HG03060 (cell line): ENCODE data around the gene PRCP.
"Not testable (repeated sequence)": the region's sequence is repeated elsewhere in the genome, so short reads cannot be mapped to it uniquely, and the experiment has no call there.

Source experiments
- ATAC-seq: cut with Tn5 transposase; IDR thresholded peaks from one replicate; pipeline ENCODE4 v1.9.1; 2021; ENCODE audit warnings: low read depth, moderate number of reproducible peaks; ENCODE audit not compliant: unreplicated experiment

Gene PRCP

DNA sequence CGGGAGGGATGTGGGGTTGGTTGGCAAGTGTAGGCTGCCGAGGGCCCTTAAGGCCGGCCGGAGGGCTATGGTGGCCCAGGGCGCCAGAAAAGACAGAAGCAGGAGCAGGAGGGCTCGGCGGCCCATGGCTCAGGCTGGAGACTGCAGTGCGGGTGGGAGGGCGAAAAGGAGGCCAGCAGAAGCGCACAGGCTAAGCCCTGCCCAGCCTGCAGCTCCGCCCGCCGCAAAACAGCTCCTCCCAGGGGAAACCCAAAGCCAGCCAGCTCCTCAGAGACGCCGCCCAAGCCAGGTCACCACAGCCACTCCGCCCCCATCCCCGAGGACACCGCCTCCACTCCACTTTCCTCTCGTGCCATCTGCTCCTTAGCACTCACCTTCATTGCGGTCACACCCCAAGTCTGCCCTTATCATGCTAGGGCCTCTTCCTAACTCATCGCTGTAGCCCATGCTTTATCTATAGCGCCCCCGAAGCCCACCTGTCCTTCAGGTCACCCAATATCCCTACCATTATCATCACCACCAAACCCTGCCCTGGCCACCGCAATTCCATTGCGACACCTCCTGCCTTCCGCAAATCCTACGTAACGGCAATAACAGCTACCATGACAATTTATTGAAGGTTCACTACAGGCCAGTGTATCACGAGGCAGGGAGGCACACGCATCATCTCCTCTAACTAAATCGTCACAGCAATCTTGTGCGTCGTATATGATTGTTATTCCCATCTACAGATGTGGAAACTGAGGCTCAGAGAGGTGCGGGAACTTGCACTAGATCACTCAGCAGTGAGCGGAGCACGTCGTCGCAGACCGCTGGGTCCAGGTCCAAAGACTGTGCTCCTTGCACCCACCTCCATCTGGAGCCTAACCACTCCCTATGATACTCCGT is at the start of gene PRCP:
TSS of gene PRCP (minus strand) at position 154 of the 888 bp plus-strand sequence. CDS start at position 126, 28 bp downstream.
- ATAC-seq = peak; percentile 64

GRCh38 chr11:82949352-82949751 is 49.1 kb upstream of the PRCP start:
- ATAC-seq = no peak

DNA sequence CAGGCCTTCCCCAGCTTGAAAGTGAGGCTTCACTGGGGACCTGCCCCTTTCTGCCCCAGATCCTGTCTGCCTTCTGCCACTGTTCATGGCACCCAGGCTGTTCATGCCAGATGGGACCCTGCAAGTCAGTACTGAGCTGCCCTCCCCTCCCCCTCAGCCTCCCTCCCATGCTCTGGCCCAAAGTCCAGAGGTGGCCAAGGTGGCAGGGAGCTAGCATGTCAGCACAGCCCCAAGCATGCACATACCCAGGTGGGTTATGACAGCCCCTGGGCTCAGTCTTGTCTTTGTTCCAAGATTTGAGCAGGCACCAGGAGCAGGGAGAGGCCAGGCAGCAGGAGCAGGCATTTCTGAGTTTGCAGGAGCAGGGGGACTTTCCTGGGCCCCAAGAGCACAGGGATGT is 45.5 kb upstream of the PRCP start:
- no peak for ATAC-seq

- ATAC-seq = not testable (repeated sequence)
Observed at GRCh38 chr11:82945041-82945440, 44.8 kb upstream of the PRCP start.

DNA sequence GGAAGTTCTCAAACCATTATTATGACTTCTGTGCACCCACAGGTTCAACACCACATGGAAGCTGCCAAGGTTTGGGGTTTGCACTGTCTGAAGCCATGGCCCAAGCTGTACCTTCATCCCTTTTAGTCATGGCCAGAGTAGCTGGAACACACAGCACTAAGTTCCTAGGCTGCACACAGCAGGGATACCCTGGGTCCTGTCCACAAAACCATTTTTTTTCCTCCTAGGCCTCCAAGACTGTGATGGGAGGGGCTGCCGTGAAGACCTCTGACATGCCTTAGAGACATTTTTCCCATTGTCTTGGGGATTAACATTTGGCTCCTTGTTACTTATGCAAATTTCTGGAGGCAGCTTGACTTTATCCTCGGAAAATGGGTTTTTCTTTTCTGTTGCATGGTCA is 44.0 kb upstream of the PRCP start:
- ATAC-seq = no peak

DNA sequence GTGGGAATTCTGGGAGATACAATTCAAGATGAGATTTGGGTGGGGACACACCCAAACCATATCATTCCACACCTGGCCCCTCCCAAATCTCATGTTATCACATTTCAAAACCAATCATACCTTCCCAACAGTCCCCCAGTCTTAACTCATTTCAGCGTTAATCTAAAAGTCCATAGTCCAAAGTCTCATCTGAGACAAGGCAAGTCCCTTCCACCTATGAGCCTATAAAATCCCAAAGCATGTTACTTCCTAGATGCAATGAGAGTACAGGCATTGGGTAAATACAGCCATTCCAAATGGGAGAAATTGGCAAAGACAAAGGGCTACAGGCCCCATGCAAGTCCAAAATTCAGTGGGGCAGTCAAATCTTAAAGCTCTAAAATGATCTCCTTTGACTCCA is 43.2 kb upstream of the PRCP start:
- ATAC-seq = not testable (repeated sequence)

DNA sequence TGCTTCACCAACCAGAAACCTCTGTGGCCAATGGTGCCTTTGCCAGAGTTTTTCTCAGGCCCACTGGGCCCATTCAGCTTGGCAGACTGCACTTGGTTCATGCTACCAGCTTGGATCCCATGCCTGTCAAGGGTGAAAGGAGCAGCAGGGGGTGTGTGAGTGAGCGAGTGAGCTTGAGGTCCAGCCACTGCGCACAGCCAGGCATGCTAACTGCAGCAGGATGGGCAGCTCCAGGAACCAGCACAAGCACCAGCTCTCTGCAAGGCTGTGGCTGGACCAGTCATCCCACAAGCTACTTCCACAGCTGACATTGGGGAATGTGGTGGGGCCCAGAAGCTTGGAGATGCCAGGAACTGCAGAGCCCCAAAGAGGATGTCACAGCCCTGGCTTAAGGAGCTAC is 42.1 kb upstream of the PRCP start:
- no peak for ATAC-seq

- no peak for ATAC-seq
Observed at GRCh38 chr11:82939456-82939855, 39.2 kb upstream of the PRCP start.

- no peak for ATAC-seq
Observed at GRCh38 chr11:82937554-82937953, 37.3 kb upstream of the PRCP start.

DNA sequence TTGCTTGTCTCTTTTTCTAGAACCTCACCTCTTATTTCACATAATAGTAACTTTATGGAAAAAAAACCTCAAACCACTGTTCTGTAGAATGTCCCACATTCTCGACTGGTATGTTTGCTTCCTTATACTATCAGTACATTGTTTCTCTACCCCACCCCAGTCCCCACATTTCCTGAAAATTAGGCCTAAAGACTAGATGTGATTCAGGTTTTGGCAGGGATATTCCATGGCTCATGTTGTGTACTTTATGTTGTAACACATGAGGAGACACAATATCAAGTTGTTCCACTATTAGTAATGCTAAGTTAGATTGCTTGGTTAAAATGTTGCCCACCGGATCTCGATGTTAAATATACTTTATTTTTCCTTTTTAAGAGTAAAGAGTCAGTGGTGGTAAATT is 36.0 kb upstream of the PRCP start:
- no peak for ATAC-seq

GRCh38 chr11:82932564-82932963 is 32.3 kb upstream of the PRCP start:
- no peak for ATAC-seq

DNA sequence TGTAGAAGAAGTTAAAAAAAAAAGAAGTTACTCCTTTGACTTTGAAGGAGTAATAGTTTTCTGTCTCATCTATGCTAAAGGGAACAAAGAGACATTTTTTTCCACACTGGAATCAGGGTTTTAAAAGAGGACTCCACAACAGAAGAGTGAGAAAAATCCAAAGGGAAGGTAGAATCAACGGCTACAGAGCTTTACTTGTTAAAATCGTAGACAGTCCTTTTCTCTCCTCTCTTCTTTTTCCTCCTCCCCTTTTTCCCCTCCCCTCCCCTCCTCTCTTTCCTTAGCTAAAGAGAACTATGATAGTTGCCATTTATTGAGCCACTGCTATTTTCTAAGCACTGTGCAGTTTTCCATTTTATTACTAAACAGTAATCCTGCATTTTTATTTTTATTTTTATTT is 30.5 kb upstream of the PRCP start:
- no peak for ATAC-seq

DNA sequence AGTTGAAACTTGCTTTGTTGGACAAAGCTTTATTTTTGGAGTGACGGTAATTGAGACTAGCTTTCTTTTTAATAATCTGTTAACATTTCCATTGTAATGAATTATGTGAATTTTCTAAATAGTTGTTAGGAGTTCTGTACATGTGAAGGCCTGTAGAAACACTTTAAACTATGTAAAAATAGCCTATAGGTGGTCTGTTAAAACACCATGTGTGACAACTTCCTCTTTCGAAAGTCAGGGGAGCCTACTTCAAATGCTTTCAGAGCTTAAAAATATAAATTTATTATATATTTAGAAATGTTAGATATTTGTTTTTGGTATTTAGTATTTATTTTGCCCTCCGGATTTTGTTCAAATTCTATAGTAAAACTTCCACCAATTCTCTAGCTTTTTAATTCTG is 30.0 kb upstream of the PRCP start:
- no peak for ATAC-seq

DNA sequence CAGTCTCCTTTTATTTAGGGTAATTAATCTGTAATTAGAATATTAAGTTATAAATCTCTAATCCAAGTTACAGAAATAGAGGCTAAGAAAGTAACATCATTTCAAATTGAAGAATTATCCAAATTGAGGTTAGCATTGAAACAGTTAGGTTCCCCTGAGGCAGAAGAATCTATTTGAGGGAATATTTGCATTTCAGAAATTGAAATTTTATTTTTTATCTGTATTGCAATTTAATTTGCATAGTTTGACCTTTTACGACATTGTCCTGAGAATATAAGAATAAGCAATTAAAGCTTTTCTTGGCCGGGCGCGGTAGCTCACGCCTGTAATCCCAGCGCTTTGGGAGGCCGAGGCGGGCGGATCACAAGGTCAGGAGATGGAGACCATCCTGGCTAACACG is 28.9 kb upstream of the PRCP start:
- ATAC-seq = no peak

GRCh38 chr11:82927264-82927880 is 27.1 kb upstream of the PRCP start:
- ATAC-seq = peak; percentile 83

- ATAC-seq = no peak
Observed at GRCh38 chr11:82924522-82925224, 24.4 kb upstream of the PRCP start.

GRCh38 chr11:82922396-82923173 is 22.4 kb upstream of the PRCP start:
- ATAC-seq = not testable (repeated sequence)

DNA sequence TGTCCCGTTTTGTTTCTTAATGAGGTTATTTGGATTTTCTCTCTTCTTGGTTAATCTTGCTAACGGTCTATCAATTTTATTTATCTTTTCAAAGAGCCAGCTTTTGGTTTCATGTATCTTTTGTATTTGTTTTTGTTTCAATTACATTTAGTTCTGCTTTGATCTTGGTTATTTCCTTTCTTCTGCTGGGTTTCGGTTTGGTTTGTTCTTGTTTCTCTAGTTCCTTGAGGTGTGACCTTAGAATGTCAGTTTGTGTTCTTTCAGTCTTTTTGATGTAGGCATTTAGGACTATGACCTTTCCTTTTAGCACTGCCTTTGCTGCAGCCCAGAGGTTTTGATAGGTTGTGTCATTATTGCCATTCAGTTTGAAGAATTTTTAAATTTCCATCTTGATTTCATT is 20.0 kb upstream of the PRCP start:
- not testable (repeated sequence) for ATAC-seq

- ATAC-seq = not testable (repeated sequence)
Observed at GRCh38 chr11:82919786-82920185, 19.6 kb upstream of the PRCP start.

GRCh38 chr11:82909015-82909640 is 8.9 kb upstream of the PRCP start:
- ATAC-seq = no peak
